ENCODE measurements around the gene DGKH.

The DGKH gene

DNA sequence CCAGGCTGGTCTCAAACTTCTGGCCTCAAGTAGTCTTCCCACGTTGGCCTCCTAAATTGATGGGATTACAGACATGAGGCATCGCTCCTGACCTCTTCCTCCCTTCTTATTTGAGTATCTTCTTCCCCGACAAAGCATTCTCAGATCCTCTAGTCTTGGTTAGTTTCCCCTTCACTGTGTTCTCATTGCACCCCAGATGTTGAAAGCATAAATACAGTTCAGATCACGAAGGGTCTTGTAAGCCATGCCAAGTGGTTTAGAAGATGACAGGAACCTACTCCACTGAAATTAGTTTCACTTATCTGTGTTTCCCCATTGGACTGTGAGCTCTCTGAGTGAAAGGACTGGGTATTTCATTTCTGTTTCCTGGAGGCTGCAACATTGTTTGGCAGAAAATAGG is 100.7 kb downstream of the DGKH start:
- H3K27ac ChIP-seq (ENCODE audit: low read length): no peak overlapping the region
- no peak overlapping the region for H3K4me2 ChIP-seq (ENCODE audit: low read depth, low read length)
- no peaks in the 10 kb centered on the region for H4K20me1 ChIP-seq (ENCODE audit: insufficient read depth, low read length)
- no peaks in the 10 kb centered on the region for H3K9me3 ChIP-seq (replicated peaks; ENCODE audit: insufficient read depth, low read length)
- H3K9ac ChIP-seq (ENCODE audit: low read length): no peak overlapping the region
- H3K9me2 ChIP-seq (replicated peaks; ENCODE audit: insufficient read depth, low read length): no peaks in the 10 kb centered on the region
- H3K4me3 ChIP-seq (ENCODE audit: low read length): no peak overlapping the region
- no peaks in the 10 kb centered on the region for H3K79me2 ChIP-seq (ENCODE audit: low read length)
- 0 out of 2 replicates have a peak, but pooled peaks cover 5% of the 10 kb centered on the region for H3K4me1 ChIP-seq (ENCODE audit: low read length)
- no peaks in the 10 kb centered on the region for H3F3A ChIP-seq (ENCODE audit: insufficient read depth, low read length)
- no peaks in the 10 kb centered on the region for H3K27me3 ChIP-seq (replicated peaks; ENCODE audit: insufficient read depth, low read length)
- no peak overlapping the region for H2AFZ ChIP-seq (ENCODE audit: low read length)
- no peak for DNase-seq
- H3K36me3 ChIP-seq (replicated peaks; ENCODE audit: insufficient read depth, low read length): no peaks in the 10 kb centered on the region
- TF ChIP-seq, protein P1, sequence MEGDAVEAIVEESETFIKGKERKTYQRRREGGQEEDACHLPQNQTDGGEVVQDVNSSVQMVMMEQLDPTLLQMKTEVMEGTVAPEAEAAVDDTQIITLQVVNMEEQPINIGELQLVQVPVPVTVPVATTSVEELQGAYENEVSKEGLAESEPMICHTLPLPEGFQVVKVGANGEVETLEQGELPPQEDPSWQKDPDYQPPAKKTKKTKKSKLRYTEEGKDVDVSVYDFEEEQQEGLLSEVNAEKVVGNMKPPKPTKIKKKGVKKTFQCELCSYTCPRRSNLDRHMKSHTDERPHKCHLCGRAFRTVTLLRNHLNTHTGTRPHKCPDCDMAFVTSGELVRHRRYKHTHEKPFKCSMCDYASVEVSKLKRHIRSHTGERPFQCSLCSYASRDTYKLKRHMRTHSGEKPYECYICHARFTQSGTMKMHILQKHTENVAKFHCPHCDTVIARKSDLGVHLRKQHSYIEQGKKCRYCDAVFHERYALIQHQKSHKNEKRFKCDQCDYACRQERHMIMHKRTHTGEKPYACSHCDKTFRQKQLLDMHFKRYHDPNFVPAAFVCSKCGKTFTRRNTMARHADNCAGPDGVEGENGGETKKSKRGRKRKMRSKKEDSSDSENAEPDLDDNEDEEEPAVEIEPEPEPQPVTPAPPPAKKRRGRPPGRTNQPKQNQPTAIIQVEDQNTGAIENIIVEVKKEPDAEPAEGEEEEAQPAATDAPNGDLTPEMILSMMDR (IDR thresholded peaks at IDR 0.05; ENCODE audit: low read length): no peak
- TF ChIP-seq EZH2 (optimal IDR thresholded peaks at IDR 0.05; ENCODE audit: low read depth, low read length): no peak
- TF ChIP-seq EZH2phosphoT487 (IDR thresholded peaks at IDR 0.05; ENCODE audit: low read length): no peak

DNA sequence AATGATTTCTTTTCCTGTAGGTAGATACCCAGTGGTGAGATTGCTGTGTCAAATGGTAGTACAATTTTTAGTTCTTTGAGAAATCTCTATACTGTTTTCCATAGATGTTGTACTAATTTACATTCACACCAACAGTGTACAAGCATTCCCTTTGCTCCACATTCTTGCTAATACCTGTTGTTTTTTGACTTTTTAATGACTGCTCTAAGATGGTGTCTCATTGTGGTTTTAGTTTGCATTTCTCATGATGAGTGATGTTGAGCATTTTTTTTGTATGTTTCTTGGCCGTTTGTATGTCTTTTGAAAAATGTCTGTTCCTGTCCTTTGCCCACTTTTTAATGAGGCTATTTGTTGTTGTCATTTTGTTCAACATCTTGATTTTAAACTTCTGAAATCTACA is 103.3 kb downstream of the DGKH start:
- Histone ChIP-seq H3K4me3 (ENCODE audit: low read length) (no peak overlapping the region), H3K9me3 (replicated peaks; ENCODE audit: insufficient read depth, low read length) (no peaks in the 10 kb centered on the region), H3F3A (ENCODE audit: insufficient read depth, low read length) (no peaks in the 10 kb centered on the region), H3K36me3 (replicated peaks; ENCODE audit: insufficient read depth, low read length) (no peaks in the 10 kb centered on the region), H3K79me2 (ENCODE audit: low read length) (no peaks in the 10 kb centered on the region), H4K20me1 (ENCODE audit: insufficient read depth, low read length) (no peaks in the 10 kb centered on the region), H3K27me3 (replicated peaks; ENCODE audit: insufficient read depth, low read length) (no peaks in the 10 kb centered on the region), H3K4me1 (ENCODE audit: low read length) (0 out of 2 replicates have a peak, but pooled peaks cover 5% of the 10 kb centered on the region), H3K4me2 (ENCODE audit: low read depth, low read length) (no peak overlapping the region), H2AFZ (ENCODE audit: low read length) (no peak overlapping the region), H3K27ac (ENCODE audit: low read length) (no peak overlapping the region), H3K9ac (ENCODE audit: low read length) (no peak overlapping the region), H3K9me2 (replicated peaks; ENCODE audit: insufficient read depth, low read length) (no peaks in the 10 kb centered on the region)
- TF ChIP-seq EZH2phosphoT487 (IDR thresholded peaks at IDR 0.05; ENCODE audit: low read length) (no peak), EZH2 (optimal IDR thresholded peaks at IDR 0.05; ENCODE audit: low read depth, low read length) (no peak)
- TF ChIP-seq, protein P1 (IDR thresholded peaks at IDR 0.05; ENCODE audit: low read length): no peak
- DNase-seq: no peak

DNA sequence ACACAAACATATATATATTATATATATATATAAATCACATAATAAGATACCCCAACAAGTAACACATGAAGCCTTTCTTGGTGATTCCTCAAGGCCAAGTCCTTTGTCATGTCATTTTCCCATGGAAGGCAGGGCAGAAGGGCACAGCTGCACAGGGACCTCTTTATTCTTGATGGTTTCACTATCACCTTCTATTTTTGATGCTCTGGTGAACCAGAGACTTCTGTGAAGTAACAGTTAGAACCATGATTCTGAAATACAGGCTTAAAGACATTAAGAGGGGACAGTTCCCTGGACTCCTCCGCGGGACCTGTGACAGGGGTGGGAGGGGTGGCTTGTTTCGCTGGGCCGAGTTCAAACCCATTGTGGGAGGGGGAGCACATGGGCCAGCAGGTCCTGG is 104.0 kb downstream of the DGKH start:
- no peaks in the 10 kb centered on the region for H3F3A ChIP-seq (ENCODE audit: insufficient read depth, low read length)
- no peaks in the 10 kb centered on the region for H3K79me2 ChIP-seq (ENCODE audit: low read length)
- H4K20me1 ChIP-seq (ENCODE audit: insufficient read depth, low read length): no peaks in the 10 kb centered on the region
- H3K4me1 ChIP-seq (ENCODE audit: low read length): 0 out of 2 replicates have a peak, but pooled peaks cover 5% of the 10 kb centered on the region
- H3K36me3 ChIP-seq (replicated peaks; ENCODE audit: insufficient read depth, low read length): no peaks in the 10 kb centered on the region
- peak overlapping the region; percentile 37; the same call in 1 of the 2 replicates for H3K4me3 ChIP-seq (ENCODE audit: low read length)
- peak; percentile 28 for DNase-seq
- H3K9me3 ChIP-seq (replicated peaks; ENCODE audit: insufficient read depth, low read length): no peaks in the 10 kb centered on the region
- no peak for TF ChIP-seq EZH2 (optimal IDR thresholded peaks at IDR 0.05; ENCODE audit: low read depth, low read length)
- TF ChIP-seq, protein P1 (IDR thresholded peaks at IDR 0.05; ENCODE audit: low read length): no peak
- no peaks in the 10 kb centered on the region for H3K9me2 ChIP-seq (replicated peaks; ENCODE audit: insufficient read depth, low read length)
- H3K27ac ChIP-seq (ENCODE audit: low read length): peak overlapping the region; percentile 39; the same call in 1 of the 2 replicates
- no peak overlapping the region; the same call in 1 of the 2 replicates for H3K9ac ChIP-seq (ENCODE audit: low read length)
- no peak overlapping the region for H2AFZ ChIP-seq (ENCODE audit: low read length)
- no peaks in the 10 kb centered on the region for H3K27me3 ChIP-seq (replicated peaks; ENCODE audit: insufficient read depth, low read length)
- H3K4me2 ChIP-seq (ENCODE audit: low read depth, low read length): peak overlapping the region; percentile 49
